ENCODE results near the gene RALGPS1.
A peak's percentile ranks its signal among the peaks of the same experiment; 100 is the strongest.

RALGPS1 gene

DNA sequence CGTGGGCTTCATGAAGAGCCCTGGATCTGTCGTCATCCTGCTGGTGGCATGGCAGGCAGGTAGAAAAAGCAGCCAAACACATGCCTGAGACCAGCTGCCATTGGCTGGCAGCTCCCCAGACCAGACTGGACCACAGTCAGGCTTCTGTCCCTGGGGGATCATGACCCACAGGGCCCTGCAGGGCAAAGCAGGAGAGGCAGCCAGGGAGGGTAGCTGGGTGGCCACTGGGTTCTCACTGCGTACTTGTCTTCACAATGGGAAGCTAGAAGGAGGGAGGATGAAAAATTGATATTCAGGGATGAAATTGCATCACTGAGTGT is 282.2 kb downstream of the RALGPS1 start:
- DNase-seq: no peak

DNA sequence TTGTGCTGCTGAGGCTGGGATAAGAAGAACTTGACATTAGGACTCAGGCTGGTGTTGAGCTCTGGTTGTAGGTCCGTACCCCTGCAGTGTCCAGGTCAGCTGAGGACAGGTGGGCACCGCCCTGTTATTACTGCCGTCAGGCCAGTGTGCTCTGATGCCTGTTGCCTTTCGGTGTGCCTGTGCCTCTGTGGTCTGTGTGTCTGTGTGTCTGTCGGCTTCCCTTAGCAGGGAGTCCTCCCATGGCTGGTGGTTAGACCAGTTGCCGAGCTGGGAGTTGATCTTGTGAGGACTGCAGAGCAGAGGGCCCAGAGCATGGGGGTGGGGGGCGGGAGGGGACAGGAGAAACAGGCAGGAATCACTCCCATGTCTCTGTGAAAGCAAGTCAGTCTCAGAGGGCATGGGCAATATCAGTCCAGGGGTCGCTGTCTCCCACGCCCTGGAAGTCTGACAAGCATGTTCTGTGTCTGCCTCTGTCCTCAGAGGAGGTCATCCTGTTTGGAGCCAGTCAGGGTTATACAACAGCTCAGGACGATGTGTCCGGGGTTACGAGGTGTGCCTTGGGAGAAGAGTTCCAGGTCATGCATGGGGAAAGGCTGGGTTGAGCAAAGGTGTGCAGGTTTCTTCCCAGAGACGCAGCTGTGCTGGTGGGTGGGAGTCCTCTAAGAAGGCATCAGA is 282.7 kb downstream of the RALGPS1 start:
- DNase-seq: no peak

DNA sequence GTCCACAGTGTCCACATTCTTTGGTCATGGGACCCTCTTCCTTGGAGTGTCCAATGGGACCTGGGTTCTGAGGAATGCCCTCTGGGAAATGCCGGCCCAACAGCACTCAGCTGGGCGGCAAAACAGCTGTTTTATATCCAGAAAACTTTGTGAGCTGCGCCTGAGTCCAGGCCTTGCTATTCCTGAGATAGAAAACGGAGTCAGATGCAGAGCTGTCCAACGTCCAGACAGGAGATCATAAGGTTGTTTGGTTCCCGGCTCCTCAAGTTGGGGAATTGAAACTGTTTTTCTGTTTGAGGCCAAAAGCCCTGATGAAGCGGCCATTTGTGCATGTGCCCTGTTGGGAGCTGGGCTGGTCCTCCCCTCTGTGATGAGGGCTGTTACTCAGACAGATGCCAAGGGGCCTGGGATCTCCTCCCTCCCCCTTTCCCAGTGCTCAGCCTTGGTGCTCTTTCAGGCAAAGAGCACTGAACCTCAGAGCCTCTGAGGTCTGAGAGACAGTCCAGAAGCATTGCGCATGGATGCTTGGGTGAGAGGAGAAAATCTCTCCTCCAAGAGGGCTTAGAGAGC is 283.4 kb downstream of the RALGPS1 start:
- DNase-seq: no peak

DNA sequence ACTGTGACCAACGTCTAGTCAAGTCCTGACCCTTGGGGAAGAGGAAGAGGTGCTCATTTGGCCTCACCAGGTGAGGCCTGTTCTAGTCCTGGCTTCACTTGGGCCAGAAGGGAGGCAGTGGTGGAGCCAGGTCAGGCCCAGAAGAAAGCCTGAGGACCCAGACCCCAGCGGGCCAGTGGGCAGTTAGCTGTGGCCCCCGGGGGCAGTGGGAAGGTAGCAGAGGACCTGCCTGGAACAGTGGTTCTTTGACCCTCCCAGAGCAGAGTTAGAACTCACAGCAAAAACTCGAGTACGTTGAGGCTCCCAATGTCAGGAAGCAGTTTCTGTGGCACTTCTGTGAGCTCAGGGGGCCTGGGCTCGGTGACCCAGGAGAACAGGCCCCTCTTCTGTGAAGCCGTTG is 284.0 kb downstream of the RALGPS1 start:
- no peak for DNase-seq

DNA sequence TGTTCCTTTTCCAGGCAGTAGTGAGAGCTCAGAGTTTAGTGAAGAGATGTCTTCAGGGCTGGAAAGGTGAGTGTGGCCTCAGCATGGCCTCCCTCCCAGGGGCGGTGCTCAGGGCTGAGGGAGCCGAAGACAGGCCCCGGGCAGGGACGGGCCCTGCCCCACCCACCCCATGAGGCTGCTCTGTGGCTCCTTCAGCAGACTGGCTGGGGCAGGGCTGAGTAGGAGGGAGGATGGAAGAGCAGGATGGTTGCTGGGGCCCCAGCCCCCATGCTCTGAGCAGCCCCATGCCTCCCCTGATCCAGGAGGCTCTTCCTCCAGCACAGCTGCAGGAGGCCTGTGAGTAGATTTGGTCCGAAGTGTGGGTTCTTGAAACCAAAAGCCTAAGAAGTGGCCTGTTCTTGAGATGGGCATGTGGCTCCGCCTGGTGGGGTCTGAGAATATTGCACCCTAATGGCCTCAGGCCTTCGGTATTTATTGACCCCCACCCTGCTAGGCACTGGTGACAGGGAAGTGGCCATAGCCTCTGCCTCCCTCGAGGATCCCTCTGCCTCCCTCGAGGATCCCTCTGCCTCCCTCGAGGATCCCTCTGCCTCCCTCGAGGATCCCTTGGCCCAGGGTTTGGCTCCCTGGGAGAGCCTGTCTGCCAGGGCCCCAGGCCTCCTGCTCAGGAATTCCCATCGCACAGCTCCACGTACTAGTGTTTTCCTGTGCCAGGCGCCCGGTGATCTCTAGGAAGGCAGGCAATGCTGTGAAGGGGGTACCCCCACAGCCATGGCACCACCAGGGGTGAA is 284.6 kb downstream of the RALGPS1 start:
- DNase-seq: peak; percentile 80

DNA sequence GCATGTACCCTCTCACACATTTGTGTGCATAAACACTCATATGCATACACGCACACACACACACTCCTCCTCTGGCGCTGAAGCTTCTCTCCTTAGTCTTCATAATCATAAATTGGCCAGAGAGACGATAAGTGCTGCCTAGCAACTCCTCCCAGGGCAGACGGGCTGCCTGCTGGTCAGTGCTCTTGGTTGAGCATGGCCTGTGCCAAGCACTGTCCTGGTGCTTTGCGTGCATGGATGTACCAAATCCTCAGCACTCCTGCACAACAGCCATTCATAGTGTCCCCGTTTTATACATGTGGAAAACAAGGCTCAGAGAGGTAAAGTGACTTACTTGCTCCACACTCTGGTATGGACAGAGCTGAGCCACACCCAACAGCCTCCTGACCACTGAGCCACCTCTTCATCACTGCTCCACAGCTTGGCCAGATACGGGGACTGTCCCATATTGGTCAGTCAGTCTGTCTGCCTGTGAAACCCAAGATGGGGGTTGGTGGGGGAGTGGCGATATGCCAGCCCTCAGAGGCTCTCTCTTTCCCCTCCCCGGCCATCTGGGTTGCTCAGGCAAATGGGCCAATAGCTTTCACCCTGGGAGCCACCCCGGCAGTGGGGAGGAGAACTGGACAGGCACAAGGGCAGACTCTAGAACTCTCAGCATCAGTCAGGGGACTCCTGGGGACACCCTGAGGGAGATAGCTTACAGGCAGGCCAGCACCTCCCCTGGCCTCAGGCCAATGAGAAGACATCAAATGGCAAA is 285.7 kb downstream of the RALGPS1 start:
- no peak for DNase-seq

DNA sequence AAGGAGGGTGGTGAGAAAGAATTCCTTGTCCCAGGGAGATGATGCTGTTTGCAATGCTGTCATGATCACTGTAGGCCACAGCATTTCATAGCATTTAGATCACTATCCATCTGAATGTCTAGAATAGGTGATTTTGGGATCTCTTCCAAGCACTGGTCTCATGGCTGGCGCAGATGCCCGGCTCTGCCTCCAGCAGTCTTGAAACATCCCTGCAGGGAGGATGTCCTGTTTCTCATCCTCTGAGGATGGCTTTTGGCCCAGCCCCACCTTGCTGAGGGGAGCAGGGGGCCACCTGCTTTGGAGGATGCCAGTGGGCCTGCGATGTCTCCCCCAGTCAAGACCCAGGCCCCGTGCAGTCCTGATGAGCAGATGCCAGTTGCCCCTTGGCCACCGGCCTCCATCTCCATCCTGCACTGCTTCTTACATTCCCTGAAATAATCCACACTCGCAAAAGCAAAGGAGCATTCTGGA is 286.5 kb downstream of the RALGPS1 start:
- no peak for DNase-seq

DNA sequence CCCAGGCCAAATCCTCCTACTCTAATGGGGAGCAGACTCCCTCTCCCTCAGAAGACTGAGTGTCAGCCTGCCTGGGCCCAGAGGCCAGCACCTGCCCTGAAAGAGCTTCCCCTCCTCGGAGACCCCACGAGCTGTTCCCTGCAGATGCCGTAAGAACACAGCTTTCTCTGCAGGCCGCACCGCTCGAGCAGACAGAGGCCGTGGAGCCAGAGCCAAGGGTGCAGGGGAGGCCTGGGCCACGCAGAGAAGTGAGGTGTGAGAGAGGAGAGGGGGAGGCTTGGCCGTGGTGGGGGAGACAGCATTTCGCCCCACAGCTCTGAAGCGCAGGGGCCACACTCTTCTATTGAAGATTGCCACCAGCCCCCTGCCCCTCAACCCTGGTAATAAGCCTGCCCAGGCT is 287.1 kb downstream of the RALGPS1 start:
- DNase-seq: no peak

DNA sequence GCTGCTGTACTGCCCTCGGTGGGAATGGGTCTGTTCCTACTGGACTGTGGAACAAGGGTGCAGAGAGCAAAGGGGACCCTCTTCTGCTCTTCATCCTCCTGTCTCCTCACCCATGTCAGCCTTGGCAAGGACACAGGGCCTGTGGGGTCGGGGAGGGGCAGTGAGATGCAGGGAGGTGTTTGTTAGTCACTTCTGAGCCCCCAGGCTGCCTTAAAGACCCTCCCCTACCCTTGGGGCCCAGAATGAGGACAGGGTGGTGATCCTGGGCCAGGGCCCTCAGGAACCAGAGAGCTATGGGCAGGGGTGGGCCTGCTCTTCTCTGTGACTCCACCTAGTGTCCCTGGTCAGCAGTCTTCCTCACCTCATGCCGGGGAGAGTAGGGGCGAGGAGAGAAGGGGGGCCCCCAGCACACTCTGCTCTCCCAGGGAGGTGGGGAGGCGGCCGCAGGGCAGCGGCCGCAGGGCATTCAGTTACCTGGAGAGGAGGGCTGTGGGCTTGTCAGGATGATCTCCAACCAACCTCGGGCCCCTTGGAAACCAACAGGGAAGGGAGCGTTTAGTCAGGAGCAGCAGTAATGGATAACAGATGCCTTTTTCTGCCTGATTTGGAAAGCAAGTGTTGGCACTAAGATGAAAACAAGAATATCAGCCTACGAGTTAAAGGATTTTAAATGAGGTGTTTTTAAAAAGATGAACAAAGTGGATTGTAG is 288.0 kb downstream of the RALGPS1 start:
- DNase-seq: no peak

DNA sequence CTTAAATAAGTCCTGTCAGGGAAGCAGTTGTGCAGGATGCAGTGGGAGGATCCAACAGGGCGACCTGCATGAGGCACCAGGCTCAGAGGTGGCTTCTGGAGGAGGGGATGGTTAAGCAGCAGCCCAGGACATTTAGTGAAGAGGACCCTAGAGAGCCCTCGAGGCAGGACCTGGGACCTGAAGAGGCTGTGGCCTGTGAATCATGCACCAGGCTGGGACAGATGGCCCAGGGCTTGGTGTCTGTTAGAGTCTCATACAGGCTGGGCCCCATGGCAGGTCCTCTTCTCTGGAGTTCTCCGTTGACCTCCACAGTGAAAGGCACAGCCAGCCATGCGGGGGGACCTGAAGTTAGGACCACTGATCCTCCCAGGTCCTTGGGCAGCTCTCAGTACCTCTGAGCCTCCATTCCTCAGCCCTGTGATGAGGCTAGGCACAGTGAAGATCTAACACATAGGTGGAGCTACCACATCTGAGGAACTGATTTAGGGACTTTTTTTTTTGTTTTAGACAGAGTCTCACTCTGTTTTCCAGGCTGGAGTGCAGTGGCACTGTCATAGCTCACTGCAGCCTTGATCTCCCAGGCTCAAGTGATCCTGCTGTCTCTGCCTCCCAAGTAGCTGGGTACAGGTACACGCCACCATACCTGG is 289.2 kb downstream of the RALGPS1 start:
- no peak for DNase-seq

DNA sequence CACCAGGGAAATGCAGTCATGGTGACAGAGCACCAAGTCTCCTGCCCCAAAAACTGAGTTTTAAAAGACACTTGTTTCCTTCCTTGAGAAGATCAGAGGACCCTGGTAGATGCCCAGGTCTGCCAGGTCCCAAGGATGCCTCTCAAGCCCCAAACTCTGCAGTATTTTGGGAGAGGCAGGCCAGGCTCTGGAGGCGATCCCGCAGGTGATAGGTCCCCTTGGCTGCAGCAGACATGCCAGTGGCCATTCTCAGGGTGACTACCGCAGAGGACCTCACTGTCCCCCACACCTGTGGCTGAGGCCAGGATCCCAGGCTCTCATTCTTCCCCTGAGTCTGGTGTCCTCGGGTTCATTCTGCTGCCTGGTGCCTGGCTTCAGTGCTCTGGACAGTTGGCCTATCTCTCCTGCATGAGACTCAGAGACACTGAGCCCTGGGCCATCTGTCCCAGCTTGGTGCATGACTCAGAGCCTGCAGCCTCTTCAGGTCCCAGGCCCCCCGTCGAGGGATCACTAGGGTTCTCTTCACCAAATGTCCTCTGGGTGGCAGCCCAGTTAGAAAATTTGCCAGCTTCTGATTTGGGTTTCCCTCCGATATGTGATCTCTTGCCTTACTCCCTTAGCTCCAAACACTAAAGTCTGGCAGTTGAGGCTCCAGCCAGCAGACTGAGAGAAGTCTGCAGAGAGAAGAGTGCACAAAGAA is 290.3 kb downstream of the RALGPS1 start:
- DNase-seq: no peak

DNA sequence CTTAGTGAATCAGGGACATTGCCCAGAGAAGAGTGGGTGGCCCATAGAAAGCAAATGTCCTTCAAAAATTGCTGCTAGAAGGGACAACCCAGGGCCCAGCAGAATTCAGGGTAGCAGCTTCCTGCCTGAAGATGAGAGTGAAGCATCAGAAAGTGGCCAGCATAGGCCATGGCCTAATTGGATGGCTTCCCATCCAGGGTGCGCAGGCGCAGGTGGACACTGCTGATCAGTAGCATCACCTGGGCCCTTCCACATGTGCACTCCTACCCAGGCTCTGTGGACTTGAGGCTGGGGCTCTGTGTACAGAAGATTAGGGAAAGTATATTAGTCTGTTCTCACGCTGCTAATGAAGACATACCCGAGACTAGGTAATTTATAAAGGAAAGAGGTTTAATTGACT is 291.4 kb downstream of the RALGPS1 start:
- DNase-seq: no peak

DNA sequence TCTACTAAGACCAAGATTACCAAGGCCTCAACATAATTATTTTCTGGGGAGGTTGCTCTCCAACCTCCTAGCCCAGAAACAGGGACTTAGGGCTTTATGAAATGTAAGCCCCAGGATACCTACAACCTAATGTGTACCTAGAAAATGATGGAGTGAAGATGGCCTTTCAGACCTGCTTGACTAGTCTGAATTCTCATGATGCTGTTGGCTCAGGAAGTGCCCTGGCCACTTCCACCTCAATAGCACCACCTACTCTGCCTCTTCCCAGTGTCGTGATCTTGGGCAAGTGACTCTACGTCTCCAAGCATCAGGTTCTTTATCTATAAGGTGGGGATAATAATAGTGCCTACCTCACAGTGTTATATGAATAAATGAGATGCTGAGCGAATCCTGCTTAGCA is 292.1 kb downstream of the RALGPS1 start:
- DNase-seq: no peak

DNA sequence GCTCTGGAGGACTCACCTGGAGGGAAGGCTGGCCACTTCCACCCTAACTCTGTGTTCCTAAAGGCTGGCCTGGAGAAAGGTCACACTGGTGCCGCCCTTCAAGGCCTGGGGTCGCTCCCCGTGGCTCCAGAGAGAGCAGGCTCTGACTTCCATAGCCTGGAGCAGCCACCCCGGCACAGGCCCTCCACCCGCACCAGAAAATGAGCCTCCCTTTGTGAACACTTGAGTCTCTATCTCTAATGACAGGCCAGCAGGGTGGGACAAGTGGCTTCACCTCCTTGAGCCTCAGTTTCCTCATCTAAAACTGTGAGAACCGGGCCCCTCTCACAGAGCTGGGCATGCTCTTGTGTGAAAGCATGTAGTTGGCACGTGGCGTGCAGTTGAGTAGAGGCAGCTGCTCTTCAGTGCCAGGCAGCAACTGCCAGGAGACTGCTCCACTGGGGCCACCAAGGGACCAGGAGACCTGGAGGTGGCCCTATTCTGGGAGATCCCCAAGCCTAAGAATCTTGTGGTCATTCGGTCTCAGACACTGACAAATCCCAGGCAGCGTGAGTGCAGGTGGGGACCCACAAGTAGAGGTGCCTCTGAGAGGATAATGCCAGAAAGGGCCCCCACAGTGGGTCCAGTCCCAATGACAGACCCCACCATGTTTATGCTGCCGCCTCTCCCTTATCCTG is 293.3 kb downstream of the RALGPS1 start:
- no peak for DNase-seq

DNA sequence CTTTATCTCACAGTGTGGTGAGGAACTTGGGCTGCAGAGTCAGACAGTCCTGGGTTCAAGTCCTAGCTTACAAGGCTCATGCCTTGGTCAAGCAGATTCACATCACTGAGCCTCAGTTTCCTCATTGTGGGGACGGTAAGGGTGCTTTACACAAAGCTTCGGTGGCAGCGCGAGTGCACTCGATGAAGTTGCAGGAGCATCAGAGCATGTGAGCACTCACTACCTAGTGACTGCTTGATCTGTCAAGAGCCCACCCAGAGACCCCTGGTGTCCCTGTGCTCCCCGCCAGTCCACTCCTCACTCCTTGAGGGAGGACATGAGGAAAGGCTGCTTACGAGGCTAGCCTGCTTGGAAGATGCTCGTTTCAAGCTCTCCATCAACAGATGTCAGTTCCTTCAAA is 293.8 kb downstream of the RALGPS1 start:
- no peak for DNase-seq

DNA sequence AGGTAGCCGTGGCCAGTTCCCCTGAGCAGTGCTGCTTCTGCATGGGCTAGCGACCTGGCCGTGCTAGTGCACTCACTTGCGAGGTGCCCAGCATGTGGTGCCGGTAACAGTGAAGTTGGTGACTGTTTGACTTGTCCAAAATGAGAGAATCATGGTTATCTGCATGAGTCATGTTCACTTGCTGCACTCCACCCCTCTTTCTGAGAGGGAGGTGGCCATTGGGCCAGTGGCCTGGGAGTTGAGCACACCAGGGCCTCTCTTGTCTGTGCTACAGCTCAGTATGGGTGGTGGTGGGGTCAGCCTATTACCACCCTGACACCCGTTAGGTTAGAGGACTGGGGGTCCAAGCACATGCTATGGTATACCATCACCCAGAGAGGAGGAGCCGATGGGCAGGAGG is 294.6 kb downstream of the RALGPS1 start:
- DNase-seq: no peak

DNA sequence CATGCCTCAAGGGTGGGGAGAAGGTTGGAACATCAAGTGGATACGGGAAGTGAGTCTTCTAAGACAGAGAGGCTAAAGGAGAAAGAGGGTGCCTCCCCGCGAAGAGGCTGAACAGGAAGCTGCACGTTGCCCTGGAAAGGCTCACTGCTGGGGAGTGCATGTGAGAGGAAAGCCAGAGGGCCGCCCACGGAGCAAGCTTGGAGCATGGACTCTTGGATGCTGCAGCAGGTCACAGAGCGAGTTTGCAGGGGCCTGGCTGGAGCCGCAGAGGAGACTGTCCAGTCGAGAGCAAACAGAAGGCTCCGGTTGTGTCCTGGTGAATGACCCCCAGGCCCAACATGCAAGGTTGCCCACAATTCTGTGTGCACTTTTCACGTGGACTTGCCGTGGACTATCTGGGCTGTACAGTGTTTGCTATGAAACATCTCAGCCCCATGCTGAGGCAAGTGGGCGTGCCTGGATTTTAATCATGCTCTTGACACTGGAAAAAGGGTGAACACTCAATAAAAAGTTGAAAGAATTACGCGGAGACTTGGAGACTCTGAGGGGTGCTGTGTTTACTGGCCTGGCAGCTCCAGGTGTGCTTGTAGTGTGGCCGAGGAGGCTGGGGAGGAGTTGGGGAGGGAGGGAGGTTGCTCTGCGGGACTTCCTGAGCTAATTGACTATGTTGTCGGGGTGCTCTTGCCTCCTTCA is 295.5 kb downstream of the RALGPS1 start:
- no peak for DNase-seq

DNA sequence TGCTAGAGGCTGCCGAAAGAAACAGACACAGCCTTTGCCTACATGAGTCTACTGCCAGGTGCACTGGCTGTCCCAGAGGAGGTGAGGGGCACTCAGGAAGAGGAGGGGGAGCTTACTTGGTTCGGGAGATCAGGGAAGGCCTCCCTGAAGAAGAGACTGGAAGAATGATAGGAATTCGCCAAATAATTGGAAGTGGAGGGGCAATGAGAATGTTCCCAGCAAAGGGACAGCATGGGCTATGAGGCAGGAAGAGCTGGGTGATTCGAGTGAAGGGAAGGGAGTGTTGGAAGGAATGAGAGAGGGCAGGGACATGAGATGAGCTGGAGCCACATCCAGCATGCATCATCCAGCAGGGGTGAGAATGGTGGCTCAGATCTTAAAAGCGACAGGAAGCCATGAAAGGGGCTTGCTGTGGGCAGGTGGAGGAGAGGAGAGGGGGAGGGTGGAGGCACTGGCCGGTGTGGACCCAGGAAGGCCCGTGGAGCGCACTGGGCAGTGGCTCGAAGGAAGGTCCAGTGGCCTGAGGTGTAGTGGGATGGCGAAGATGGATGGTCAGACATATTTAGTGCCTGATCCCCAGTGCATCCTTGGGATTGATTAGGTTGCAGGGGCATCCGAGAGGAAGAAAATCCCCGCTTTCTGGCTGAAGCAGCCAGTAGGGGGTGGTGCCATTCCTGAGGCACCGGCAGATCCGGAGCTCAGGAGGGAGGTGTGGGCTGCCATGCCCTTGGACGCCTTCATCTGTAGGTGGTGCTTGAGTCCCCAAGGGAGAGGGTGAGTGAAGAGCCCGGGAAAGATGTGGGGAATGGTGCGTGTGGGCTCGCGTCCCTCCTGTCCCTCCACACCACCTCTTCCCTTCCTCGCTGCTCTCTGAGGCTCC is 296.5 kb downstream of the RALGPS1 start:
- DNase-seq: no peak

DNA sequence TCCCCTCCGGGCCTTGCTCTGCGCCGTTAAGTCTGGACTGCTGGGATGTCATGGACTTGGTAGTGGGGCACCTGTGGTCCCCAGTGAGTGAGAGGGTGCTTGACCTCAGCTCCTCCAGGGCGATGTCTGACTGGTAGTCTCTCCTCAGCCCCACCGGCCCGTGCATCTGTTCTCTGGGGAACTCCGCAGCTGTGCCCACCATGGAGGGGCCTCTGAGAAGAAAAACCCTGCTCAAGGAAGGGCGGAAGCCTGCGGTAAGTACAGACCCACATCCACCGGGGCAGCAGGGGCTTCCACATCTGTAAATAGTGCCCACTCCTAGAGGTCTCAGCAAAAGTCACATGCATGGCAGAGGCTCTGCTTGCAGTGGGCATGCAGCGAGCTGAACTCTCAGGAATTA is 297.4 kb downstream of the RALGPS1 start:
- no peak for DNase-seq

DNA sequence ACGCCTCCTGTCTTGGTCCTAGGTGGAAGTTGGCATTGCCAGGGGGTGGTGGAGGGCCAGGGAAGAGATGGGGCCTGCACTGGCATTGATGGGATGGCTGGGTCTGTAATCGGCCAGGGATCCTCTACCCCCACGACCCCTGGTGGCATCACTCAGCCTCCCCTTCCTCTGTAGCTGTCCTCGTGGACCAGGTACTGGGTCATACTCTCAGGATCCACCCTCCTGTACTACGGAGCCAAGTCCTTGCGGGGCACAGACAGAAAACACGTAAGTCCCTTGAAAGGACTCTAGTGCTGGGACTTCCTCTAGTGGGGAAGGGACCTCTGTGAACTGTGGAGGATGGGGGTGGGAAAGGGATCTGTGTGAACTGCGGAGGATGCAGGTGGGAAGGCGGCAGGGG is 297.9 kb downstream of the RALGPS1 start:
- DNase-seq: no peak
